ENCODE results near the gene YWHAG. TPM values are rescaled to one million over a fixed set of nuclear protein-coding genes. Genes with fewer than 3 reads are reported as not detected.
"Not testable (repeated sequence)": the region's sequence is repeated elsewhere in the genome, so short reads cannot be mapped to it uniquely, and the experiment has no call there.

Gene YWHAG
- polyA plus RNA-seq, 3 donors, result 6.9 to 12.2 (median 9.3) TPM

GRCh38 chr7:76314042-76314721 lies 44.6 kb downstream of the YWHAG start:
- H3K27ac Mint-ChIP-seq, result peak overlapping the region in 1 of 7 donors; percentile 68
- Histone ChIP-seq H3K79me2 (ENCODE audit: insufficient read depth, low read length) (no peaks in the 10 kb centered on the region), H3K4me1 (ENCODE audit: control insufficient read depth in 1 of 2, insufficient read depth in 2 of 2, low read length in 2 of 2) (peaks cover 13 to 19% of the 10 kb centered on the region in 2 donors), H3K27ac (ENCODE audit: low read depth in 1 of 2, low read length in 2 of 2) (no peak overlapping the region), H3K4me2 (replicated peaks; ENCODE audit: extremely low read depth, low read length, poor library complexity, severe bottlenecking) (no peak overlapping the region), H3K27me3 (ENCODE audit: control insufficient read depth in 2 of 2, insufficient read depth in 2 of 2, low read length in 2 of 2) (no peaks in the 10 kb centered on the region), H3K36me3 (replicated peaks in 1 of 2; ENCODE audit: control insufficient read depth in 1 of 2, insufficient read depth in 2 of 2, low read length in 2 of 2) (no peaks in the 10 kb centered on the region), H4K20me1 (ENCODE audit: insufficient read depth, low read length) (peaks cover 5% of the 10 kb centered on the region), H3K9me3 (replicated peaks in 1 of 2; ENCODE audit: control insufficient read depth in 1 of 2, insufficient read depth in 1 of 2, low read length in 2 of 2) (no peaks in the 10 kb centered on the region), H3K4me3 (replicated peaks in 1 of 3; ENCODE audit: low read depth in 2 of 3, low read length in 3 of 3) (no peak overlapping the region), H3K9ac (ENCODE audit: insufficient read depth, low read length, poor library complexity, severe bottlenecking) (no peak overlapping the region), H2AFZ (ENCODE audit: insufficient read depth, low read depth, low read length, poor library complexity, severe bottlenecking) (no peak overlapping the region)
- no peaks in the 10 kb centered on the region for H3K36me3 Mint-ChIP-seq
- peak; percentile 92 to 94 (median 93) for DNase-seq
- TF ChIP-seq, protein P1, sequence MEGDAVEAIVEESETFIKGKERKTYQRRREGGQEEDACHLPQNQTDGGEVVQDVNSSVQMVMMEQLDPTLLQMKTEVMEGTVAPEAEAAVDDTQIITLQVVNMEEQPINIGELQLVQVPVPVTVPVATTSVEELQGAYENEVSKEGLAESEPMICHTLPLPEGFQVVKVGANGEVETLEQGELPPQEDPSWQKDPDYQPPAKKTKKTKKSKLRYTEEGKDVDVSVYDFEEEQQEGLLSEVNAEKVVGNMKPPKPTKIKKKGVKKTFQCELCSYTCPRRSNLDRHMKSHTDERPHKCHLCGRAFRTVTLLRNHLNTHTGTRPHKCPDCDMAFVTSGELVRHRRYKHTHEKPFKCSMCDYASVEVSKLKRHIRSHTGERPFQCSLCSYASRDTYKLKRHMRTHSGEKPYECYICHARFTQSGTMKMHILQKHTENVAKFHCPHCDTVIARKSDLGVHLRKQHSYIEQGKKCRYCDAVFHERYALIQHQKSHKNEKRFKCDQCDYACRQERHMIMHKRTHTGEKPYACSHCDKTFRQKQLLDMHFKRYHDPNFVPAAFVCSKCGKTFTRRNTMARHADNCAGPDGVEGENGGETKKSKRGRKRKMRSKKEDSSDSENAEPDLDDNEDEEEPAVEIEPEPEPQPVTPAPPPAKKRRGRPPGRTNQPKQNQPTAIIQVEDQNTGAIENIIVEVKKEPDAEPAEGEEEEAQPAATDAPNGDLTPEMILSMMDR (IDR thresholded peaks at IDR 0.05), result peak; percentile 99
- intact Hi-C loops (cut with micrococcal nuclease), result loop anchor here (5.0 to 10.0 kb wide), 2 partner anchors 137 to 139 kb away; no protein-coding TSS in a partner anchor
- no peaks in the 10 kb centered on the region for H3K27me3 Mint-ChIP-seq (ENCODE audit: low read depth in 3 of 3)
- H3K4me3 Mint-ChIP-seq, result no peak overlapping the region
- peaks cover 21% of the 10 kb centered on the region for H3K4me1 Mint-ChIP-seq
- WGBS (ENCODE audit: insufficient coverage), result 4% methylated on average over 10 of the region's 15 CpGs
- H3K9me3 Mint-ChIP-seq, result peaks cover 0 to 3% (median 0%) of the 10 kb centered on the region in 7 donors

- not testable (repeated sequence) for H3K4me2 ChIP-seq (replicated peaks; ENCODE audit: extremely low read depth, low read length, poor library complexity, severe bottlenecking); H3K9me3 ChIP-seq (replicated peaks in 1 of 2; ENCODE audit: control insufficient read depth in 1 of 2, insufficient read depth in 1 of 2, low read length in 2 of 2); H2AFZ ChIP-seq (ENCODE audit: insufficient read depth, low read depth, low read length, poor library complexity, severe bottlenecking); H4K20me1 ChIP-seq (ENCODE audit: insufficient read depth, low read length); H3K4me3 ChIP-seq (replicated peaks in 1 of 3; ENCODE audit: low read depth in 2 of 3, low read length in 3 of 3); H3K79me2 ChIP-seq (ENCODE audit: insufficient read depth, low read length); H3K4me1 Mint-ChIP-seq; H3K9ac ChIP-seq (ENCODE audit: insufficient read depth, low read length, poor library complexity, severe bottlenecking); DNase-seq; H3K36me3 Mint-ChIP-seq; H3K27ac Mint-ChIP-seq; H3K9me3 Mint-ChIP-seq; H3K27me3 Mint-ChIP-seq (ENCODE audit: low read depth in 3 of 3); H3K27ac ChIP-seq (ENCODE audit: low read depth in 1 of 2, low read length in 2 of 2); H3K4me1 ChIP-seq (ENCODE audit: control insufficient read depth in 1 of 2, insufficient read depth in 2 of 2, low read length in 2 of 2); H3K36me3 ChIP-seq (replicated peaks in 1 of 2; ENCODE audit: control insufficient read depth in 1 of 2, insufficient read depth in 2 of 2, low read length in 2 of 2); H3K4me3 Mint-ChIP-seq; H3K27me3 ChIP-seq (ENCODE audit: control insufficient read depth in 2 of 2, insufficient read depth in 2 of 2, low read length in 2 of 2)
- 100% methylated on average over 5 of the region's 6 CpGs for WGBS (ENCODE audit: insufficient coverage)
- intact Hi-C loops (cut with micrococcal nuclease), result loop anchor here (5.0 to 10.0 kb wide), 2 partner anchors 135 to 137 kb away; no protein-coding TSS in a partner anchor
Observed at GRCh38 chr7:76311838-76312237, 47.0 kb downstream of the YWHAG start.

Measured in CD14-positive monocyte (primary cell).